HPDE6-E6E7 (cell line): ENCODE data around the gene CDHR2.

ENCODE experiments used
- DNase-seq: peaks from one replicate; pipeline ENCODE4 v3.0.0; 2011; ENCODE audit warnings: missing footprints; ENCODE audit errors: extremely low spot score

CDHR2 gene, protein sequence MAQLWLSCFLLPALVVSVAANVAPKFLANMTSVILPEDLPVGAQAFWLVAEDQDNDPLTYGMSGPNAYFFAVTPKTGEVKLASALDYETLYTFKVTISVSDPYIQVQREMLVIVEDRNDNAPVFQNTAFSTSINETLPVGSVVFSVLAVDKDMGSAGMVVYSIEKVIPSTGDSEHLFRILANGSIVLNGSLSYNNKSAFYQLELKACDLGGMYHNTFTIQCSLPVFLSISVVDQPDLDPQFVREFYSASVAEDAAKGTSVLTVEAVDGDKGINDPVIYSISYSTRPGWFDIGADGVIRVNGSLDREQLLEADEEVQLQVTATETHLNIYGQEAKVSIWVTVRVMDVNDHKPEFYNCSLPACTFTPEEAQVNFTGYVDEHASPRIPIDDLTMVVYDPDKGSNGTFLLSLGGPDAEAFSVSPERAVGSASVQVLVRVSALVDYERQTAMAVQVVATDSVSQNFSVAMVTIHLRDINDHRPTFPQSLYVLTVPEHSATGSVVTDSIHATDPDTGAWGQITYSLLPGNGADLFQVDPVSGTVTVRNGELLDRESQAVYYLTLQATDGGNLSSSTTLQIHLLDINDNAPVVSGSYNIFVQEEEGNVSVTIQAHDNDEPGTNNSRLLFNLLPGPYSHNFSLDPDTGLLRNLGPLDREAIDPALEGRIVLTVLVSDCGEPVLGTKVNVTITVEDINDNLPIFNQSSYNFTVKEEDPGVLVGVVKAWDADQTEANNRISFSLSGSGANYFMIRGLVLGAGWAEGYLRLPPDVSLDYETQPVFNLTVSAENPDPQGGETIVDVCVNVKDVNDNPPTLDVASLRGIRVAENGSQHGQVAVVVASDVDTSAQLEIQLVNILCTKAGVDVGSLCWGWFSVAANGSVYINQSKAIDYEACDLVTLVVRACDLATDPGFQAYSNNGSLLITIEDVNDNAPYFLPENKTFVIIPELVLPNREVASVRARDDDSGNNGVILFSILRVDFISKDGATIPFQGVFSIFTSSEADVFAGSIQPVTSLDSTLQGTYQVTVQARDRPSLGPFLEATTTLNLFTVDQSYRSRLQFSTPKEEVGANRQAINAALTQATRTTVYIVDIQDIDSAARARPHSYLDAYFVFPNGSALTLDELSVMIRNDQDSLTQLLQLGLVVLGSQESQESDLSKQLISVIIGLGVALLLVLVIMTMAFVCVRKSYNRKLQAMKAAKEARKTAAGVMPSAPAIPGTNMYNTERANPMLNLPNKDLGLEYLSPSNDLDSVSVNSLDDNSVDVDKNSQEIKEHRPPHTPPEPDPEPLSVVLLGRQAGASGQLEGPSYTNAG (N-terminal part only)

DNA sequence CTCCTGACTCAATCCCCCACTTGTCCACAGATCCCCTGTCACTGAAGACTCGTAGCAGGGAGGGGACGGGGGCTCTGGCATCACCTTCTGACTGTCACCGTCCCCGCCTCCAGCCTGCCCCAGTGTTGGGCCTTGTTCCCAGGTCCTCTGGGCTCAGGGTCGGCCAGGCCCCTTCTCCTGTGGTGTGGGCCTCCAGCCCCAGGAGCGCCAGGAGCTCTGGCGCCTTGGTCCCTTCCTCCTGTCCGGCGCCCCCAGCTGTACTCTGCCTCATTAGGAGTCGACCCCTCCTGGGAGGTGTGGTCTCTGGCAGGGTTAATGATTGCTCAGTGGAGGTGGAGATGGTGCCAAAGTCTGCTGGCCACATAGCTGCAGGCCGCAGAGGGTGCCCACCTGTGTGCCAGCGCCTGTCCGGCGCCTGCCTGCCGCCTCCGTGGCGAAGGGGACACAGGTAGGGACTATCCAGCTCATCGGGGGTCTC, at the start of gene CDHR2:
CDHR2 (plus strand) TSS at position 376 of the 478 bp plus-strand sequence. CDS start 16,011 bp downstream, outside the sequence.
- no peak for DNase-seq

DNA sequence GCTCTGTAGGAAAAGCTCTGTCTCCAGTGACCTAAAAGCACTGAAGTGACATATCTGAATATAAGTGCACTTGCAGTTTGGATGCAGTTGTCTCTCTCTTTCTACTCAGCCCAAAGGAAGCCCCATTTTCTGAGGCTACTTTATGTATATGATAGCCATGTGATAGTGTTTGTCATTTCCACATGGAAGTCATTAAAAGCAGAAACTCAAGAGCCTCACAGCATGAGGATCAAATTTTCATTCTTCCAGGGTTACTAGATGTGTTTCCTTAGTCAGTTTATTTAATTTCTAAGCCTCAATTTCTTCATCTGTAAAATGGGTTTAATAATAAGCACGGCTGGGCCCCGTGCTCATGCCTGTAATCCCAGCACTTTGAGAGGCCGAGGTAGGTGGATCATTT, 48.6 kb upstream of the CDHR2 start:
- DNase-seq: no peak

DNA sequence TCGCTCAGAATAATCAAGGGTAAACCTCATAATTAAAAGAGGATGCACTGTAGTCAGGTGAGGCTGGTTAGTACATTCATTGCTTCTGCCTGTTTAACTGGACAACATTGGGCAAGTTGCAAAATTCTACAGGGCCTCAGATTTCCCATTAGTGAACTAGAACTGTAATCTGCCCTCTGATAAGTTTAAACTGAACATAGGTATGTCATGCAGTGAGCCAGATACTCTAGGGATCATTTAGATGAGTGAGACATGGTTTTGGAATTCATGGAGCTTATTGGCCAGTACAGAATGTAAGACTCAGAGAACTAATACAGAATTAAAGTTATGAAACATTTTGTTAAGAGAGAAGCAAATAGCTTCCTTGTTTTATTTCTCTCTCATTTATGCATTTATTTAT, 47.8 kb upstream of the CDHR2 start:
- no peak for DNase-seq

DNA sequence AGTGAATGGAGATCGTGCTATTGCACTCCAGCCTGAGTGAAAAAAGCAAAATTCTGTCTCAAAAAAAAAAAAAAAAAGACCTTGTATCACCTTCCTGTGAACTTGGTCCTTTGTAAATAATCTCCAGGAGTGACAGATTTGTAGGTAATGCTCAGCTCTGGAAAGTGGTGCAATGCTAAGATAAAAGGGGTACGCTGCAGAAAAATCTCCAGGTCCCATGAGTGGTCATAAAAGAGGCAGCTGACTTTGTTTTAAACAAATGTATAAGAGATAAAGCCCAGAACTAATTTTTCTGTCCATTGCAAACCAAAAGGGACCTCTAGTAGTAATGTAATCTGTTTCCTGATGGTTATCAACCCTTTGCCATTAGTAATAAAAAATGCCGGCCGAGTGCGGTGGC, 45.6 kb upstream of the CDHR2 start:
- DNase-seq: no peak

DNA sequence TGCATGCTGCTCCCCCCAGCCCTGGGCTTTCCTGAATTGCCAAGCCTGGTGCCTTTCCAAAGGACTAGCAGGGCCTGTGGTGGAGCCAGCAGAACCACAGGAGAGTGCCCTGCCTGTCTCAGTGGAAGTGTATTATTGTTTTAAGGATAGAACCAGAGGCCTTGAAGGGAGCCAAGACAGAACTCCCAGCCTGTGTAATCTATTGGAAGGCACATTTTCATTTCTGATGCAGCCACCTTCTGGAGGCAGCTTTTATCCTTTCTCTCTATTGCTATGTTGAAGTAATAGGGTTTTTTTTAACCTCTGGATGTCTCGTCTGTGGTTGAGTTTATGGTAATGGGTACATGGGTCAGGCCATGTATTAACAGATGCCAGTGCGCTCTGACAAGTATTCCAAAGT, 41.2 kb upstream of the CDHR2 start:
- no peak for DNase-seq

DNA sequence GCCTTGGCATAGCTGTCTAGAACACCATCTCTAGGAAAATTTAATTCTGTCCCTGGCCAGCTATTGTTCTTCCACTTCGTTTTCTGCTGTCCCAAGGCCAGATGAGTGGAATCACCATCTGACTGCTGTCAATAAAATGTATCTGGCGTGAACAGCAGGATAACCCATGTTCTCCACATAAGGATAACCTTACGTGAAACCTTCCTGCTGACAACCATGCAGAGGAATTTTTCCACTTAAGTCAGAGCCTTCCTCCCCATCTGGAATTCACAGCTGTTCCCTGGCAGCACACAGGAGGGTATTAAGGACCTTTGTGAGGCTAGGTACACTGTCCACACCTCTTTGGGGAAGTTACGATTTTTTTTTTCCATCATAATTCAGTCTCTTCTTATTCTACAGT, 40.5 kb upstream of the CDHR2 start:
- no peak for DNase-seq

DNA sequence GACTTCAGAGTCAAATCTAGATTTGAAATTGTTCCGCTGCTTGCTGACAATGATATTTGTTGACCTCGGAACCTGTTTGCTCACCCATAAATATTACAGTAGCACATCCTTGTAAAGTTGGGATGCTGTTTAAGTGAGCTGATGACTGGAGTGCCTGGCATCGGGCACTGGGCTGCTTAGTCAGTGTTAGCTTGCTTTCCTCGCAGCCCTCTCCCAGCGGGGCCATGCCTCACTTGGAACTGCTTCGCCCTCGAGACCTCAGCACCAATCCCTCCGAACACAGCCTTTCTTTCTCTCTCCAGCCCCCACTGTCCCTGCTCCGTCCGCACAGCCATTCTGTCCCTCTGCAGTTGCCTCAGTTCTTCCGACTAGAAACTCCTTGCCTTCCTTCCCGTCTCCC, 35.4 kb upstream of the CDHR2 start:
- DNase-seq: no peak

DNA sequence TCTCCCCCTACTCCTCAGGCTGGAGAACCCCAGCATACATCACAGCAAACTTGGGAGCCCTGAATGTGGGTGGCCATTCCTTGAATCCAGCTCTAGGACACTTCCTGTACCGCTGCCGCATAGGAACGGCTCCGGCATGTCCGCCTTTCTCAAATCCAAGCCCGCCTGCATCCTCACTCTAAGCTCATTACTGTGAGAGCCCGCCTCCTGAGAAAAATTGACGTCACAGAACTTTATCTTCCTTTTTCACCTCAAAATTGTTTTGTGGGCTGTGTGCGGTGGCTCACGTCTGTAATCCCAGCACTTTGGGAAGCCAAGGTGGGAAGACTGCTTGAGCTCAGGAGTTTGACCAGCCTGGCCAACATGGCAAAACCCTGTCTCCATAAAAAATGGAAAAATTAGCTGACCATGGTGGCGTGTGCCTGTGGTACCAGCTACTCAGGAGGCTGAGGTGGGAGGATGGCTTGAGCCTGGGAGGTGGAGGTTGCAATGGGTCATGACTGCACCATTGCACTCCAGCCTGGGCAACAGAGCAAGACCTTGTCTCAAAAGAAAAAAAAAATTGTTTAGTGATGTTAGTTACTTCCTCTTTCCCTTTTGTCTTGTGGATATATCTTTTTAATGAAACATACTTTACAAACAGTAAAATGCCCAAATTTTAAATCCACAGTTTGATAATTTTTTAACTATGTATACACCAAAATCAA, 34.7 kb upstream of the CDHR2 start:
- DNase-seq: no peak

DNA sequence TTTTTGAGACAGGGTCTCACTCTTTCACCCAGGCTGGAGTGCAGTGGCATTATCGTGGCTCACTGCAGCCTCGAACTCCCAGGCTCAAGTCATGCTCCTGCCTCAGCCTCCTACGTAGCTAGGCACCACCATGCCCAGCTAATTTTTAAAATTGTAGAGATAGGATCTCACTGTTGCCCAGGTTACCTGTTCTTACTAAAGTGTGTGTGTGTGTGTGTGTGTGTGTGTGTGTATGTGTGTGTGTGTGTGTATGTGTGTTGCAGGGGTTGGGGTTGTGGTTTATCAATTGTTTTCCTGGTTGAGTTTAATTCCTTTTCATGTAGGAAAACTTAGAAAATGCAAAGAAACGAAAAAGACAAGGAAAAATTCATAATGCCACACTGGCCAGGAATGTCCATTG, 33.7 kb upstream of the CDHR2 start:
- no peak for DNase-seq

DNA sequence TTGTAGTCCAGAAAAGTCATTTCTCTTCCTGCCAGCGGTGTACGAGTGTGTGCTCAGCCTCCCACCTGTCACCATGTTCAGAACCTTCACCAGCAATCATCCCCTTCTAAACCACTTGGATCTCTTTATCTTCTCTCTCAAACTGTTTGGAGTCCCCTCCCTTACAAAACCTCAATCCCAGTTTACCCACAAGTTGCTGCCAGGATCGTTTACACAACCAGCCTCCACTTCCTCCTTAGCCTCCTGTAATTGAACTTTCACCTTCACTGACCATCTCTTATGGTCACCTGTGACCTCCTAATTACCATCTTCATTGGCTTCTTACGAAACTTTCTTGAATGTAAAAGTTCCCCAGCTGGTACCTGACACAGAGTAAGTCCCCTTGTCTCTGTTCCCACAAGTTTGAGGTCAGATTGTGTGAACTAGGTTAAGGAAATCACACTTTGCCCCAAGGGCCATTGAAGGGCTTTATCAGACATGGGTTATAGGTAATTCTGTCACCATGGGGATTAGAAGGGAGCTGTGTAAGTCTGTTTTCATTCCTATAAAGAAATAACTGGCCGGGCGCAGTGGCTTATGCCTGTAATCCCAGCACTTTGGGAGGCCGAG, 32.0 kb upstream of the CDHR2 start:
- no peak for DNase-seq

DNA sequence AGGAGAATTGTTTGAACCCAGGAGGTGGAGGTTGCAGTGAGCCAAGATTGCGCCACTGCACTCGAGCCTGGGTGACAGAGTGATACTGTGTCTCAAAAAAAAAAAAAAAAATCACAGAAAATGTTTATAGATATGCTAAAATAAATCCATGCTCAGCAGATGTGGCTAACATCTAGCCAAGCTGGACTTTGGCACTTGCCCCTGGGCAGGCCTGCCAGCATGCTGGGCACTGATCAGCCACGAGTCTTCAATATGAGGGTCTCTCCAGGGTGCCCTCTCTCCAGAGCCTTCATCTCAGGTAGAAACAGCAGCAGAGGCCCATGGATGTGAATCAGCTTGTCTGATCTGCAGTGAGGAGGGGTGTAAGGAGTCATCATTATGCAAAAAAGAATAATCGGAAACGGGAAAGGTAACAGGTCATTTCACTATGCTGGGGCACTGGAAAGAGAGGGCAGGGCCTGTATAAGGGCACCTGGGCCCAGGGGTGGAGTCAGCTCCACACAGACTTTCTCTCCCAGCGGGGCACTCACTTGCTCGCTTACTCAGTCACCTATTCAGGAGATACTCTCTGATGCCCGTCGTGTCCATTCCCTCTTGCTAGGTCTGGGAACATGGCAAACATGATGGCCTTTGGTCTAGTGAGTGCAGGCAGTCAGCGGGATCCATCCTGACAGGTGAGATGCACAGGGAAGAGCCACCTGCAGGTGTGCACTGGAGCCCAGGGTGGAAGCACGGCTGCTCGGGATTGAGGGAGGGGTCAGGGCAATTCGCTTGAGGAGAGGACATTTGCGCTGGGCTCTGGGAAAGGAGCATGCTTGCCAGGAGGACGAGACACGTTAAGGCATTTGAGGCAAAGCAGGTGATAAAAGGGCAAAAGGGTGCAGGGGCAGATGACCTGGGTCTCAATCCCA, 29.1 kb upstream of the CDHR2 start:
- no peak for DNase-seq

DNA sequence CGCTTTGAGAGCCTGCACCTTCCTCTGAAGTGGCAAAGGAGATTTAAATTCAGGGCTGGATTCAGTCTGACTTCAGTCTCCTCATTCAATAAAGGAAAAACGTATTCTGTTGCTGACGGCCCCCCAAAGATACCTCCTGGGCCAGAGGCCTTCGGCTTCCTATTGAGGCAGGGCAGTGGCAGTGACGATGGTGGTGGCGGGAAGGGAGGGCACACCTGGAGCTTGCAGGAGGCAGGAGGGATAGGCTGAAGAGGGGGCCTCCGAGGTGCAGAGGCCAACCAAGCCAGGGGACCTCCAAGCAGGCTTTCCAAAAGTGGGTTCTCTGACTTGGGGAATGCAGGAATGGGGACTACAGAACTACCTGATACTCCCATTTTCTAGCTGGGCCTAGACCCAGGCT, 27.9 kb upstream of the CDHR2 start:
- DNase-seq: no peak

DNA sequence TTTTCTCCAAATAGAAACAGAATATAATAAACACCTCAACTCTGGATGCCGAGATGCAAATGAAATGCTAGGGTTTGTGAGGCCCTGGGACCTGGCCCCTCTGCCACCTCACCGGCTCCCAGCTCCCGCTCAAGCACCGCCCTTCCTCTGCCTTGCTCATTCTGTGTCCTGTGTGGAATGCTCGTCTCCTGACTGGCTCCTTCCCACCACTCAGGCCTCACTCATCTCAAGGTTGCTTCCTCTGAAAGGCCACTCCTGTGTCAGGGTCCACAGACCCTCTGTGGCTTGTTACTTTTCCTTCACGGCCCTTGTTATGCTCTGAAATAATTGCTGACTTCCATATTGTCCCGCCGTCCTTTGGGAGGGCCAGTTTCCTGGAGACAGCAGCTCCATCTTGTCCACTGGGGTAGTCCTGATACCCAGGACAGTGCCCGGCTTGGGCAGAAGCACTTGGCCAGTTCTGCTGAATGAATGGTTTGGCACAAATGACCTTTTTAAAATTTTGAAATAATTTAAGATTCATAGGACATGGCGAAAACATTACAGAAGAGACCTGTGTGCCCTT, 27.4 kb upstream of the CDHR2 start:
- no peak for DNase-seq

DNA sequence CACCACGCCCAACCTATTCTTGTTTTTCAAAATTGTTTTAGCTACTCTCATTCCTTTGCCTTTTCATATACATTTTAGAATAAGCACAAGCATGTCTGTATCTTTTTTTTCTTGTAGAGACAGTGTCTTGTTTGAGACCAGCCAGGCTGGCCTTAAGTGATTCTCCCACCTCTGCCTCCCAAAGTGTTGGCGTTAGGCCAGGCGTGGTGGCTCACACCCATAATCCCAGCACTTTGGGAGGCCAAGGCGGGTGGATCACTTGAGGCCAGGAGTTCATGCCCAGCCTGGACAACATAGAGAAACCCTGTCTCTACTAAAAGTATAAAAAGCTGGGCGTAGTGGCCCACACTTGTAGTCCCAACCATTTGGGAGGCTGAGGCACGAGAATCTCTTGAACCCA, 25.0 kb upstream of the CDHR2 start:
- DNase-seq: no peak

DNA sequence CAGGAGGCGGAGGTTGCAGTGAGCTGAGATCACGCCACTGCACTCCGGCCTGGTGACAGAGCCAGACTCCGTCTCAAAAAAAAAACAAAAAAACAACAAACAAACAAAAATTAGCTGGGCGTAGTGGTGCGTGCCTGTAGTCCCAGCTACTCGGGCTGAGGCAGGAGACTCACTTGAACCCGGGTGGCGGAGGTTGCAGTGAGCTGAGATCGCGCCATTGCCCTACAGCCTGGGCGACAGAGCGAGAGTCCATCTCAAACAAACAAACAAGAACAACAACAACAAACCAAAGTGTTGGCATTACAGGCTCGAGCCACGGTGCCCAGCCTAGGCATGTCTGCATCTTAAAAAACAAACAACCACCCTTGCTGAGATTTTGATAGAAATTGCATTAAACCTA, 24.2 kb upstream of the CDHR2 start:
- no peak for DNase-seq

DNA sequence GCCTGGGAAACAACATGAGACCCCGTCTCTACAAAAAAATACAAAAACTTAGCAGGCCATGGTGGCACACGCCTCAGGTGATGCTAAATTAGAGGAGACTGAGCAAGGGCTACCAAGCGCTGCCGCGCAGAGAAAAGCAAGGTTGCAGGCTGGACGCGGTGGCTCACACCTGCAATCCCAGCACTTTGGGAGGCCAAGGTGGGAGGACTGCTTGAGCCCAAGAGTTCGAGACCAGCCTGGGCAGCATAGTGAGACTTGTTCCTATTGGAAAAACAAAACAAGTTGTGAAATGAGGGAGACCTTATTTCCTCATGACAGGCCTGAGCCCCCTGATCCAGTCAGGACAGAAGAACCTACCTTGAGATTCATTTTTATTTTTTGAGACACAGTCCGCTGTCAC, 23.5 kb upstream of the CDHR2 start:
- DNase-seq: no peak

DNA sequence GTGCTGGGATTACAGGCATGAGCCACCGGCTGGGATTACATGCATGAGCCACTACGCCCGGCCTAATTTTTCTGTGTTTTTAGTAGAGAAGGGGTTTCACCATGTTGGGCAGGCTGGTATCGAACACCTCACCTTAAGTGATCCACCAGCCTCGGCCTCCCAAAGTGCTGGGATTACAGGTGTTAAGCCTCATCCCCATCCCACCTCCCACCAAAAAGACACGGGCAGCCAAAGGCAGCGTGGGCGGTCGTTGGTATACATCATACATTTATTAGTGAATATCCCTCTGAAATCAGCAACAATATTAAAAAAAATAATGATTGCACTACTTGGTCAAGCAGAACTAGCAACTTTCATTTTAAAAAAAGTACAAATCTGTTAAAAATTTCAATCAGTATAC, 22.7 kb upstream of the CDHR2 start:
- no peak for DNase-seq

DNA sequence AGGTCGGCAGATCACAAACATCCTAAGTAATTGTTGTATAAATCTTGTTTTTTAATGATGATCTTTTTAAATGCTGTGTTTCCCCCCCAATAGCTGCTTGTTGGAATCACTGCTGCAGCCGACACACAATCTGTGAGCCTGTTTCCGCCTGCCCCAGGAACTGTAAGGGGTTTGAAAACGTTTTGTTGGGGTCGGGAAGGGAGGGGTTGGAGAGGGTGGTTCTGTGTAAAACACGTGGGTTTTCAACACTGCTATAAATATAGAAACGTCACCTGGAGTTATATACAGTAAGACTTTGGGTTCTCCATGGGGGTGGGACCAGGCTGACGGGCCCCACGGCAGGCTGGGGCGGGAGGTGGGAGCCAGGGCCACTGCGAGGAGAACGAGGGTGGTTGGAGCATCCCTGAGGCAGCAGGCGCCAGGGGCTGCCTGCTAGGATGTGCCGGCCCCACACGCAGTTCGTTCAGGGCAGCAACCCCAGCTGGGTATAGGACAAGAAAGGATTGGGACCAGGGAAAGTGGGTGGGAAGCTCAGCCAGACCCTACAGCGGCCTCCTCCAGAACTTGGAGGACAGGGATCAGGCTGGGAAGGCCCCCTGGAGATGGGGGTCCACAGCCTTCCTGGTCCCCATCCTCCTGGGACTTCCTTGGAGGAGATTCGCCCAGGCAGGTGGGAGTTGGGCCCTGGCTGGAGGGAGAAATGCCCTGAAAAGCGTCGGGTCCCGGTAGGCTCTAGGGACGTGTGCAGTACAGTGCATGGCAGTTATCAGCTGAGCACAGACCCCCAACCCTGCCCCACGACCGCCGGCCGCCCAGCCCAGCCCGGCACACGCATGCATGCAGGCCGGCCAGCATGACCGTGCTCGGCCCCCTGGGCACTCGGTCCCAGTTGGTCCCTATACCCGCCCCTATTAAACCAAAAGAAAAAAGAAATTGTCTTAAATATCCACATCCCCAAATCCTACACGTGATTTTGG, 21.6 kb upstream of the CDHR2 start:
- DNase-seq: no peak
